ENCODE measurements around the gene ACTG2. TPM values are rescaled to one million over a fixed set of nuclear protein-coding genes. Genes with fewer than 3 reads are reported as not detected.

The ACTG2 gene
- total and polyA plus RNA-seq, 8 donors: 29.8 to 156 (median 58.3) TPM

GRCh38 chr2:73896362-73897239, 3.8 kb downstream of the ACTG2 start:
- H3K27ac ChIP-seq: no peak overlapping the region
- no peaks in the 10 kb centered on the region for H3K9me3 ChIP-seq
- DNase-seq: peak in 1 of 4 donors; percentile 41
- H3K27me3 ChIP-seq: no peaks in the 10 kb centered on the region
- H3K4me1 ChIP-seq: no peaks in the 10 kb centered on the region
- peak; percentile 61 for ATAC-seq
- no peaks in the 10 kb centered on the region for H3K36me3 ChIP-seq
- no peak overlapping the region for H3K4me3 ChIP-seq
- TF ChIP-seq CTCF (IDR thresholded peaks at IDR 0.05): no peak
- intact Hi-C loops (cut with DNase I): no loop called here

GRCh38 chr2:73897240-73897583, 4.4 kb downstream of the ACTG2 start:
- Histone ChIP-seq H3K27me3 (no peaks in the 10 kb centered on the region), H3K36me3 (no peaks in the 10 kb centered on the region), H3K9me3 (no peaks in the 10 kb centered on the region), H3K4me1 (no peaks in the 10 kb centered on the region), H3K4me3 (no peak overlapping the region), H3K27ac (no peak overlapping the region)
- TF ChIP-seq CTCF (IDR thresholded peaks at IDR 0.05): no peak
- DNase-seq: no peak
- intact Hi-C loops (cut with DNase I): no loop called here
- ATAC-seq: no peak

- no peaks in the 10 kb centered on the region for H3K9me3 ChIP-seq
- no peak for TF ChIP-seq CTCF (IDR thresholded peaks at IDR 0.05)
- no peaks in the 10 kb centered on the region for H3K27me3 ChIP-seq
- no peaks in the 10 kb centered on the region for H3K4me1 ChIP-seq
- no peak for ATAC-seq
- DNase-seq: no peak
- H3K36me3 ChIP-seq: no peaks in the 10 kb centered on the region
- no peak overlapping the region for H3K27ac ChIP-seq
- intact Hi-C loops (cut with DNase I): no loop called here
- no peak overlapping the region for H3K4me3 ChIP-seq
Measured at GRCh38 chr2:73897934-73898333, 5.1 kb downstream of the ACTG2 start.

GRCh38 chr2:73899801-73900336, 7.1 kb downstream of the ACTG2 start:
- Histone ChIP-seq H3K4me1 (no peaks in the 10 kb centered on the region), H3K27me3 (no peaks in the 10 kb centered on the region), H3K4me3 (no peak overlapping the region), H3K36me3 (no peaks in the 10 kb centered on the region), H3K27ac (no peak overlapping the region), H3K9me3 (no peaks in the 10 kb centered on the region)
- DNase-seq (no peak), ATAC-seq (no peak)
- TF ChIP-seq CTCF (IDR thresholded peaks at IDR 0.05): no peak
- intact Hi-C loops (cut with DNase I): no loop called here

- H3K27ac ChIP-seq: no peak overlapping the region
- H3K27me3 ChIP-seq: no peaks in the 10 kb centered on the region
- DNase-seq (no peak), ATAC-seq (no peak)
- TF ChIP-seq CTCF (IDR thresholded peaks at IDR 0.05): no peak
- H3K9me3 ChIP-seq: no peaks in the 10 kb centered on the region
- no peaks in the 10 kb centered on the region for H3K36me3 ChIP-seq
- no peak overlapping the region for H3K4me3 ChIP-seq
- intact Hi-C loops (cut with DNase I): no loop called here
- no peaks in the 10 kb centered on the region for H3K4me1 ChIP-seq
Measured at GRCh38 chr2:73901143-73901542, 8.3 kb downstream of the ACTG2 start.

Measured in left lung (tissue), 10 donors.